LHCN-M2 (cell line): ENCODE data around the gene BAG1. TPM values are rescaled to one million over a fixed set of nuclear protein-coding genes. Genes with fewer than 3 reads are reported as not detected.
A peak's percentile ranks its signal among the peaks of the same experiment; 100 is the strongest.

Experiments used
- DNase-seq: peaks from one replicate; pipeline ENCODE4 v3.0.0-alpha.2; 2012; ENCODE audit warnings: low read depth
- total RNA-seq: library from RNA; depleted of rRNA; stranded (reverse); fragments of >200 nt; gene quantifications from 2 replicates; pipeline ENCODE4 v1.2.3, GENCODE V29; 2014

BAG1 gene
- total RNA-seq, 1 experiment from 2014 or later = 66.6 TPM

DNA sequence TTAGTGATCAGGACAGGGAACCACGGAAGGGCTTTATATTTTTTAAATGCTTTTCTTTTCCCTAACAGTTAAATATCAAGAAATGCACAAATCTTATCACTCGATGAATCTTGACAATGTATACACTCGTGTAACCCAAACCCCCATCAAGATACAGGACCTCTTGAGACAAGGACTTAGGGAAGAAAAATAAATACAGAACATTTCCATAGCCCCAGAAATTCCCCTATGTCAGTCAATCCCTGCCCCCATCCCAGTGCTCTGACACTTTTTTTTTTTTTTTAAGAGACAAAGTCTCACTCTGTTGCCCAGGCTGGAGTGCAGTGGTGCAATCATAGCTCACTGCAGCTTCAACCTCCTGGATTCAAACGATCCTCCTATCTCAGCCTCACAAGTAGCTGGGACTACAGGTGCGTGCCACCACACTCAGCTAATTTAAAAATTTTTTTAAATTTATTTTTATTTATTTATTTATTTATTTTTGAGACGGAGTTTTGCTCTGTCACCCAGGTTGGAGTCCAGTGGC is 21.8 kb downstream of the BAG1 start:
- DNase-seq = no peak

DNA sequence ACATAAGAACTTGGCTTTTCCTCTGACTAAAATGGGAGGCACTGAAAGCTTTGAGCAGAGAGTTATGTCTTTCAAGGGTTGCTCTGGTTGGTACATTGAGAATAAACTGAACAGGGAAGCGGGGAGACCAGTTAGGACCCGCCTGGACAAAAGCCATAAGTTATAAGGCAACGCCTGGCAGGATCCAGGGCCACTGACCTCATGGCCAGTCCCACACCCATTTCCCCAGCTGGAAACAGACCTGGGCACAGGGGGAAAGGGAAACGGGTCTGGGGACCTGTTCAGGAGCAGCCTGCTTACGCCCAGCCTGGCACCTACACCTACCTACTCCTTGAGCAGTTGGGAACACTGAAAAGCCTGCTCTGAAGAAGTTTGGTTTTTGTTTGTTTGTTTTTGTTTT is 23.2 kb downstream of the BAG1 start:
- DNase-seq = no peak

DNA sequence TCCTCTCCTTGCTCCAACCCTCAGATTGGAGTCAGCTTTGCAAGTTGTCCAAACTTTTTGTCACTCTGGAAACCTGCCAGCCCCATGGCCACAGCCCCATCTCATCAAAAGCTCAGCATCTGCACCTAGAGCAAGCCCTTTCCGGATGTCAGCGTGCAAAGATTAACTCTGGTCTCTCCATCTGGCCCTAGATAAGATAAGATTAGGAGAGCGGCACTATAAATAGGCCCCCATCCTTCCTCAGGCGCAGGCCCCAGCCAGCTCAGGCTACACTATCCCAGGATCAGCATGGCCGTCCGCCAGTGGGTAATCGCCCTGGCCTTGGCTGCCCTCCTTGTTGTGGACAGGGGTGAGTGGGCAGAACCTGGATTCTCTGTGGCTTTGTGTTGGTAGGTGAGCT is 24.6 kb downstream of the BAG1 start, which contains the start of gene SPINK4:
Gene SPINK4 (plus strand): TSS at position 247 of the 400 bp plus-strand sequence. CDS start 42 bp downstream, at position 289.
- no peak for DNase-seq

DNA sequence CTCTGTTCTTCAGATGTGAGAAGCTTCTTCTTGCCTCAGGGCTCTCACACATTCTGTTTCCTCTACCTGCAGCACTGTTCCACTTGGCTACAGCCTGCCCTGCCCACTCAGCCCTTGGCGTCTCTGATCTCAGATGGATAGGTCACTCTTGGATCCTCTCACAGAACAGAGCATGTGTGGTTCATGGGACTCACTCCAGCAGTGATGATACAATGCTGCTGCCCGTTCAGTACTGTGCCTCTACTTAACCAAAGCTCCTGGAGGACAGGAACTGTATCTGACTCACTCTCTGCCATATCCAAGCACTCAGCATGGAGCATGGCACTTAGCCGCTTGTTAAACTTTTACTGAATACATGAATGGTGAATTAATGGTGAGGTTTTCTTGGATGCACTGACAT is 27.9 kb downstream of the BAG1 start:
- no peak for DNase-seq

DNA sequence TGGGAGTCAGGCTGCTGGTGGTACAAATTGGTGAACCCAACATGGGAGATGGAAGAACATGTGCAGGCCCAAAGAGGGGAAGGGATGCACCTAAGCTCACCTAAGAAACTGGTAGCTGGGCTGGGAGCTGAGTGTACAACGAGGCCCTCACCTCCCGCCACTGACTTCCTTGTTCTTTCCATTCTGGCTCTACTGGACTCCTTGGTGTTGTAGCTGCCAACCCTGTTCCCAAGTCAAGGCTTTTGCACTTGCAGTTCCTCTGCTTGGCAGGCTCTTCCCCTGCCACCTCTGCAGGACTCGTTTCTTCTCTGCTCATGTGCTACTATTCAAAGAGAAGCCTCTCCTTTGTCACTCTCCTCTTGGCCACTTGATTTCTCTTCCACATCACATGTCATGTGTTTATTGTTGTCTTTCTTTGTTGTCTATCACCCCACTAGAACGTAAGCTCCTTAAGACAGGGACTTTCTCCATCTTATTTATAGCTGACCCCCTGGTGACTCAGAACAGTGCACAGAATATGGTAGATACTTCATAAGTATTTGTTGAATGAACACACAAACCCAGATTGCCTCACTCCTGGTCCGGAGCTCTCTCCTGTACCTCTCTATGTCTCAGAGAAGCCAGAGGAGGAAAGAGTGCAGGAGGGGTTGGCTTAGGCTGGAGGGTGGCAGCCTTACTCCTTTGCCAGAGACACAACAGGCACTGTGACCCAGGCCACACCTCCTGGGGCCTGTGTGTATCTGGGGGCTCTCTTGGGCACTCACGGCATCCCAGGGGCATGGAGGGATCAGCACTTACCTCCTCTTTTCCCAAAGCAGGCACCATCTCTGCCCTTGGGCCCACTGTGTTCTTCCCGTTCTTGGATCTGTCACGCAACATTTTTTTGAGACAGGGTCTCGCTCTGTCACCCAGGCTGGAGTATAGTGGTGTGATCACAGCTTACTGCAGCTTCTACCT is 29.7 kb downstream of the BAG1 start:
- no peak for DNase-seq

DNA sequence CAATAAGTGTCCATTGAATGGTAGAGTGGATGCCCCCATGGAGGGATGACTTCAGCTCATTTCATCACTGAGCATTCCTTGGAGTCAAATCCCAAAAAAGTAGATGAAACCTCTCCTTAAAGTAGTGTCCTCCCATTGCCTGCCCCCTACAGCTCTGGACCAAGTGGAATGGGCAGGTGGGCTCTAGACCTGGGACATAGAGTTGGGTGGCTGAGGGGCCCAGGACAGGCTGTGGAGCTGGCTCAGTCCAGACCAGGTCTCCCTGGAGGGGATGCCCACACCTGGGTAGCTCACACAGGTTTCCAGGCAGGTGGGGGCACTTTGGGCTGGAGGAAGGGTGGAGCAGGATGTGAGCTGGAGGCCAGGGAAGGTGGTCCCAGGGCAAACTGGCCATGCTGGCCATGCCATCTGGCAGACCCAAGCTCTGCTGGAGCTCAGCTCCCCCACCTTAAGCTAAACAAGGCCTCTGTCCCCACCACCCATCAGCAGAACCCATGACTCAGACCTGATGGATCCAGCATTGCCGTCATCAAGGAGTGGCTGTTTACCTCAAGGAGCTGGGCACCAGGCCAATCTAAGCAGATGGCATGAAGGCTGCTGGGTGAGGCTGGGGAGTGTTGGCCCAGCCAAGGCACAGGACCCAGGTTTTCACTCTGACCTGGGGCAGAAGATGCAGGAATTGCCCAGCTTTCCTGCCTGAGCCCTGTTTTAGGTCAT is 30.7 kb downstream of the BAG1 start:
- peak; percentile 91 for DNase-seq

DNA sequence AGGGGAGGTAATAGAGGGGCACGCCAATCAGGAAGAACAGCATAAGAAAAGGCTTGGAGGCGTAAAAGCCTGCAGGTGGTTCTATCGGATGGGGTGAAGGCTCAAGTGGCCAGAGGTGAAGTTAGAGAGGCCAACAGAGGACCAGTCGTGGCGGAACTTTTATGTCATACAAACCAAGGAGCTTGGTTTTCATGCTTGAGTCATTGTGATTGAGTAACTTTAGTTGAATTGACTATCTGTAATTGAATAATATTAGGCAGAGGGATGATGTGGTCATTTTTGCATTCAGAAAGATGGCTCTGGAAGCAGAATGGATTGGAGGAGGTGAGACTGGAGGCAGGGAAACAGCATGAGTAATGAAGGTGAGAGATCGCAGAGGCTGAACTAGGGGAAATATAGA is 31.7 kb downstream of the BAG1 start:
- DNase-seq = no peak

DNA sequence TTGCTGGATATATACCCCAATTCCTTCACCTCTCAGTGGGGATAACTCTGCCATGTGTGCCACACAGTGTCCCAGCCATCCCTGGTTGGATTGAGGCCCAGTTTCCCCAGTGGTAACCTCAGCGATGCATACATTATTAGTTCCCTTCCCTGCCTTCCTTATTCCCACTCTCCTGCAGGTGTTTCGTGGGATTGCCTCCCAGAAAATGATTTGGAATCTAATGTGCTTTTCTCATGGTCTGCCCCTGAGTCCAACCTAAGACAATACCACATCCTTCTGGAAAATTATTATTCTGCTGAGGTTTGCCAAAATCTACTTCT is 32.9 kb downstream of the BAG1 start:
- no peak for DNase-seq

DNA sequence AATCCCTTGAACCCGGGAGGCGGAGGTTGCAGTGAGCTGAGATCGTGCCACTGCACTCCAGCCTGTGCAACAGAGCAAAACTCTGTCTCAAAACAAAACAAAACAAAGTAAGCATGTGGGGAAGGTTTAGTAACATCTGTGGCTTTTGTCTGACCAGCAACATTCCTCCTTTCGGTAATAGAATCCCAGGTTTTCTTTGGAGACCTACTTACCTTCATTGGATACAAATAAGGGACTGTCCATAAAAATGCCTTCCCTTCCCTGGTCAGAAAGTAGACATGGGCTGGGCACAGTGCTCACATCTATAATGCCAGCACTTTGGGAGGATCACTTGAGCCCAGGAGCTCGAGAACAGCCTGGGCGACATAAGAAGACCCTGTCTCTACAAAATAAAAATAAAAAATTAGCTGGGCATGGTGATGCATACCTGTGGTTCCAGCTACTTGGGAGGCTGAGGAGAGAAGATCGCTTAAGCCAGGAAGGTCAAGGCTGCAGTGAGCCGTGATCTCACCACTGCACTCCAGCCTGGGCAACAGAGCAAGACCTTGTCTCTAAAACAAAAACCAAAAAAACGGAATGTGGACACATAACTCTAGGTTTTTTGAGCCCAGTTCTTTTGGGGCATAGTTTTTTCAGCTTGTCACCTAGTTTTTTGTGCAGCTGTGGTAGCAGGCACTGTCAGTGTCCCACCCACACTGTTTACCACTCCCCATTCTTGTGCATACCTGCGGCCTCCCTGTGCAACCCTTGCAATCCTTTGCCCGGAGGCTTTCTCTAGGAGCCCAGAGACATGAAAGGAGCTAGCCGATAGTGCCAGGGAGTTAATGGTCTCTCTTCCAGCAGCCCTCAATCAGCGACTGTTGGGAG is 33.5 kb downstream of the BAG1 start:
- DNase-seq = no peak

DNA sequence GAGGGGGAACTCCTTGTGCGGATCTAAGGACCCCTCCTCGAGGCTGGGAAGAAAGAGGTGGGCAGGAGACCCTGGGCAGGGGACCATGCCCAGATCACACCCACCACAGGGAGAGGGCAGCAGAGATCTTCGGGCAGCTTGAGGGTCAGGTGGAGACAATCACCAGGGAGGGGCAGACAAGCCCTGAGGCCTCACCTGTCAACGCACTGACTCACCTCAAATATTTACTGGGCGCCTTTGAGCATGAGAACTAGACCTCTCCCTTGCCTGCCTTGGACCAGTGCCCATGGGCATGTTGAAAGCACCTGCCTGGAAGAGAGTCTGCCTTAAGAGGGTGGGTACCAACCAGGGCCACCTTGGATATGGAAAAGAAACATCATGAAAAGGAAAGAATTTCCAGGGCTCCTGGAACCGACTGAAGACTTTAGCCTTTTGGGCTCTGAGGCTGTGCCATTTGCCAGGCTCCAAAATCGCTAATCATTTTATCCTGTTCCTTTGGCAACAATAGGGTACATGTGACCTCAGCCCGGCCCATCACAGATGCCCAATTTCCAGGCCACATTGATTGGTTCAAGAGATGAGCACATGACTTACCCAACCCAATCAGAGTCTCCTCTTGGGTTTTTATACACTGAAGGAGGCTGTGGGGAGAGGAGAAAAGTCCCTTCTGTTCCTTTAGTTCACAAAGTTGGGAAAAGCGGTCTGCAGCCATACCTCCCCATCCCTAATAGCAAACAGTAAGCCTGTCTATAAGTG is 35.0 kb downstream of the BAG1 start:
- DNase-seq = no peak

DNA sequence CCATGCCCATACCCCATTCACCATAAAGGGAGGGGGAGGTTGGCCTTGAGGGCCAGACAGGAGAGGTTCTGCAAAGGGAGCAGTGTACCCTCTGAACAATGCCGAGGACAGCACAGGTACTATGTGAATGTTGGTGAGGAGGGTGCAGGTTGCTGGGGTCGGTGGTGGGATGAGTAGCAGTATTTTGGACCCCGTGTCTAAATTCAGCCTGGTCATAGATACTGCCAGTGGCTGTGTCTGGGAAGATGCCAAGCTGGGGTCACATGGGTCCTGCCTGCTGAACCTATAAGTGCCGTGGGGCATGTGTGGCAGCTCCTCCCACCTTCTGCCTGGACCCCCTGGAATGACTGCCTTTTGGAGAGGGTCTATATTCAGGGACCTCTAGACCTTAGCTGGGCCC is 35.9 kb downstream of the BAG1 start:
- no peak for DNase-seq

DNA sequence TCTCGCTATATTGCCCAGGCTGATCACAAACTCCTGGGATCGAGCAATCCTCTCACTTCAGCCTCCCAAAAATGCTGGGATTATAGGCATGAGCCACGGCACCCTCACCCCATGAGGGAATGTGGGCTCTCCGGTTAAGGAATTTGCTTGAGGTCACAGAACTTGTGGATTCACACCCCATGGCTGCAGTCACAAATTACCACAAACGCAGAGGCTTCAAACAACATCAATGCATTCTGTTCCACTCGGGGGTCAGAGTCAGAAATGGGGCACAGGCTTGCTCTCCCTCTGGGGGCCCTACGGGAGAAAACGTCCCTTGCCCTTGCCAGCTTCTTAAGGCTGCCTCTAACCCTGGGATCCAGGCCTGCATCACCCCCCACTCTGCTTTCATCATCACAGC is 36.8 kb downstream of the BAG1 start:
- no peak for DNase-seq

DNA sequence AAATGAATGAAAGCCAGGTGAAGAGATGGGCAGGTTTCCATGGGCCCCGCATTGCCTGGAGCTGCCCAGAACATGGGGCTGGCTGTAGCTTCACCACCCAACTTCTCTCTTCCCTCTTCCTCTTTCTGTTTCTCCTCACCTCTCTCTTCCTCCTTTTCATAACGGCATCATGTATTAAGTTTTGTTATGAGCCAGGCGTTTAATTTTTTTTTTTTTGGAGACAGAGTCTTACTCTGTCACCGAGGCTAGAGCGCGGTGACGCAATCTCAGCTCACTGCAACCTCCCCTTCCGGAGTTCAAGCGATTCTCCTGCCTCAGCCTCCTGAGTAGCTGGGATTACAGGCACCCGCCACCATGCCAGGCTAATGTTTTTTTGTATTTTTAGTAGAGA is 37.5 kb downstream of the BAG1 start:
- DNase-seq = no peak

DNA sequence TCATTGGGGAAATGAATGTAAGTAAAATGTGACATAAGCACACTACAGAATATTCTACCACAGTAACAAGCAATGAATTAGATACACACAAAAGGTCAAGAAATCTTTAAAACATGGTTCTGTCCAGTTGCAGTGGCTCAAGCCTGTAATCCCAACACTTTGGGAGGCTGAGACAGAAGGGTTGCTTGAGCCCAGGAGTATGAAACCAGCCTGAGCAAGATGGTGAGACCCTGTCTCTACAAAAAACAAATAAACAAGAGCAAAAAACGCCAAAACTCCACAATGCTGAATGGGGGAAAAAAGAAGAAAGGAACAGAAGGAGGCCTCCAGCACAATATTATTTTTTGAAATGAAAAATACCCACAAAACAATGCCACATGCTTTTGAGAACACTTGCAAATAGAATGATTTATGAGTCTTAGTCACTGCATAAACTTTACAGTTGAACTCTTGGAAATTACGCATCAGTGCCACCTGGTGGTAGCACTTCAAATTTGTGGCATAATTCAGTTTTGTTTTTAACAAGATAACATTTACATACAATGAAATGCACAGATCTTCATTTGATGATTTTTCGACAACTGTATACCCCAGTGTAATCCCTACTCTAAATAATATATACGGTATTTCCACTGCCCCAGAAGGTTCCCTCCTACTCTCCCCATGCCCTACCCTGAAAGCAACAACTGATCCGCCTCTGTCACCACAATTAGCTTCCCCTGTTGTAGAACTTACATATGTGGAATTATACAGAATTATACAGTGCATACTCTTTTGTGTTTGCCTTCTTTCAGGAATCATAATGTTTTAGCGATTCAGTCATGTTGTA is 39.0 kb downstream of the BAG1 start:
- peak; percentile 79 for DNase-seq

DNA sequence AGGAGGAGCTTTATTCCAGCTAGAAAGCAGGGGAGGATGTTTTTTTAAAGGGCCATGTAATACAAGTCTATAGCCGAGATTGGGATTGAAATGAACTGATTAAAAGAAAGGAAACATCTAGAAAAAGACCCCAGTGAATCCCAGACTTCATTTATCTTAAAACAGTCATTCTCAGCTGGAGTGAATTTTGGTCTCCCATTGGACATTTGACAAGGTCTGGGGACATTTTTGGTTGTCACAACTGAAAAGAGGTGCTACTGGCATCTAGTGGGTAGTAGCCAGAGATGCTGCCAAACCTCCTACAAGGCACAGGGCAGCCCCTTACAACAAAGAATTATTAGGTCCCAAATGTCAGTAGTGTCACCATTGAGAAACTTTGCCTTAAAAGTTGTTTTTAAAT is 40.8 kb downstream of the BAG1 start:
- no peak for DNase-seq

DNA sequence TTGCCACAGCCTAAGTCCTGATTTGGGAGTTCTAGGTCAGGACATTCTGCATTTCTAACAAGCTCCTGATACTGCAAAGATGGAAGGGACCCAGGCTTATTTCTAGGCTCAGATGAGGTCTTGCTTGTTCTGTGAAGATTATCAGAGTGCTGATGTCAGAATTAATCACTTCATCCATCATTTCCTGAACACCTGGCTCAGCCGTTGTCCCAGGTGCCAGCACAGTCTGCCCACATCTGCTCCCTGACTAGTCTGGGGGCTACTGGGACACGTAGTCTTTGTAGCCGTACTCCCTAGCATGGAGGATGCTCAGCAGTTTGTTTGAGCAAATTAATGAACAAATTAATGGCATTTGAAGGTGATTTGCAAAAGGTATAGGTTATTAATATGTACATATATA is 42.5 kb downstream of the BAG1 start:
- DNase-seq = no peak

DNA sequence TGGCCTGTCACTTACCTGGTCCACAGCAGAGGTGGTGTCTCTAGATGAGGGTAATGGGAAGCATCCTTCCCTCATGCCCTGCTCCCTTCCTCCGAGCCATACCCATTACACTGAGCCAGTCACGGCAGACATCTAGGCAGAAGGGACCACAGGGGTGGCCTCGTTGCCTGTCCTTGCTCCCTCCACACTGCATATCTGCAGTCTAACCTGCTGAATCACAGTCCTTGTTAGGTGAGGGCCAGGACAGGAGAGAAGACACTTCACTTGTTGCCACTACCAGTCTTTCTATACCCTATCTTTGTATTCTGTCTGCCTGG is 43.0 kb downstream of the BAG1 start:
- DNase-seq = no peak

DNA sequence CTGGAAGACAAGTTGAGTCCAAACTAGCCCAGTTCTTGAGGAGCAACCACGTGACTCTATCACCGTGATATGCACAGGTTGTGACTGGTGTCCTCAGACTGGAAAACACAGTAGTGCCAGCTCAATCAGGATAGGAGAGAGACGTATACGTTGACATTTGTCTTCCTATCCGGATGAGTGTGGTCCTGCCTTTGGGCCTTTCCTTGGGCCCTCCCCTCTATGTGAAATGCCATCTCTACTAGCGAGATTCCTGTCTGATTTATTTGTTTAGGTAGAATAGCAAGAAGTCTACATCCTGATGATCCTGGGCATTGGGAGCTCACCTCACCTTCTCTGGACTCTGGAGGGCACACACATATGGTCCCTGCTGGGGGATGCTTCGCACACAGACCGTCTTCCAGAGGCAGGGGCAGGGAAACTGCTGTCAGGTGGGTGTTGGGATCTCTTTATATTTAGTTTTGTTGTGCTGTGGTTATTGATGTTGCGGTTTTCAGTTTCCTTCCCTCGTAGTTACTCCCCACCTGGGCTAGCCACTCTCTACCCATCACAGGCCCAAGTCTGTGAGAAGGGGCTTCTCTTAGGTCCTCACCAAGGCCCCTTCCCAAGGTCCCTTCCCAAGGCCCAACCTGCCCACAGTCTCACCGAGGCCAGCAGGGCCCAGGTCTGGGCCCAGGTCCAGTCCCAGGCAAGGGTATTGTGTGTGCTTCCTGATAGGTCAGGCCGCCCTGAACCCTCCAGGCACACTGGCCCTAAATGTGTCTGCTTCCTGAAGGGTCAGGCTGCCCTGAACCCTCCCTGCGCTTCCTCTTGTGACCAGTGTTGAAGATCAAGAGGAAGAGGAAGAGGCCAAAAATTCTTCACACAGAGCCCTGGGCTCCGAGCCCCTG is 43.6 kb downstream of the BAG1 start:
- no peak for DNase-seq

DNA sequence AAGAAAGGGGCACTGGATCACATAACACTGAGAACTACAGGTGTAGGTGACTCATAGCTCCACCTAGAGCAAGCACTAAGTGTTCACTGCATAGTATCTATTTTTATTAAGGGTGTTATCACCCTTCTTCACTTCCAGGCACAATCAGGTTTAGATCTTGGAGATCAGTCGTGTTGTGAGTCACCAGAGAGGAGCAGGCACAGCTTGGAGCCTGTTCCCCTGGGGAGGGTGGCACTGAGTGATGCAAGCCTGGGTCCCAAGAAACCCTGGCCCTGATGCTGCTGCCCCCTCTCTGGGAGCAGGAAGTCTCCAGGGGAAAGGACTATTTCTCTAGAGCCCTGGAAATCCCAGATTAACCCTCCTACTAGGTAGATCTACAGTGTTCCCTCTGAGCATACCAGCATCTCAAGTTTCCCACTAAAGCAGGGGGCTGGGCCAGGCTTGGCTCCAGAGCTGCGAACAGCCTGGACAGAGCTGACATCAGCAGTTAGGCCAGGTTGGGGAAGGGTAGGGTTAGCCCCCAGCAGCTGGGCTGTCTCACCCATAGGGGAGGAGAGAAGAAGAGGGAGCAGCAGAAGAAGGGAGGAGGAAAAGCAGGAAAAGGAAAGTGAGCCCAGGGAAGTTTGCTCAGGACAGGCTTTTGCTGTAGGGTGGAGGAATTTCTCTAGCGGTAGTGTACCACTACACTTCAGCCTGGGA is 52.7 kb downstream of the BAG1 start:
- DNase-seq = no peak
